HG02678 (cell line): ENCODE data around the gene KNDC1.

Experiments used
- ATAC-seq: cut with Tn5 transposase; IDR thresholded peaks from one replicate; pipeline ENCODE4 v1.9.1; 2021; ENCODE audit warnings: mild to moderate bottlenecking, moderate library complexity; ENCODE audit not compliant: unreplicated experiment

KNDC1 gene

DNA sequence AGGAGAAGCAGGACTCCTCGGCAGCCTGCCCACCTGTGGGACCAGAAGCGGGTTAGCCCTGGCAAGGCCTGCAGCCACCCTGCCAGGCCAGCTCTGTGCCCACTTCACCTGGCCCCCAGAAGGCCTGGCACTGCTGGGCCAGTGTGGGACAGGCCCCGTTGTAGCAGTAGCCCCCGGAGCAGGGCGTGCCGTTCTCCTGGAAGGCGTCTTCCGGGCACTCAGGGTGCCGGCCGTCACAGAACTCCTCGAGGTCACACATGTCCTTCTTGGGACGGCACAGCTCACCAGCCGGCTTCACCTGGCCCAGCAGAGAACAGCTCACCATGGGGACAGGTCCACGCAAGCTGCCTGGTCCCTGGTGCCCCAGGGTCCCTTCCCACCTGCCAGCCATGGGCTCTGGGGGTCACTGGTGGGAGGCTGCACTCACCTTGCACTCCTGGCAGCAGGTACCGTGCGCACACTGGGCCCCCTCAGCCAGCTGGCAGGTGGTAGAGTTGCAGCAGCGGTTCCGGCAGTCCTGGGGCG, 110.8 kb downstream of the KNDC1 start:
- ATAC-seq, result no peak

DNA sequence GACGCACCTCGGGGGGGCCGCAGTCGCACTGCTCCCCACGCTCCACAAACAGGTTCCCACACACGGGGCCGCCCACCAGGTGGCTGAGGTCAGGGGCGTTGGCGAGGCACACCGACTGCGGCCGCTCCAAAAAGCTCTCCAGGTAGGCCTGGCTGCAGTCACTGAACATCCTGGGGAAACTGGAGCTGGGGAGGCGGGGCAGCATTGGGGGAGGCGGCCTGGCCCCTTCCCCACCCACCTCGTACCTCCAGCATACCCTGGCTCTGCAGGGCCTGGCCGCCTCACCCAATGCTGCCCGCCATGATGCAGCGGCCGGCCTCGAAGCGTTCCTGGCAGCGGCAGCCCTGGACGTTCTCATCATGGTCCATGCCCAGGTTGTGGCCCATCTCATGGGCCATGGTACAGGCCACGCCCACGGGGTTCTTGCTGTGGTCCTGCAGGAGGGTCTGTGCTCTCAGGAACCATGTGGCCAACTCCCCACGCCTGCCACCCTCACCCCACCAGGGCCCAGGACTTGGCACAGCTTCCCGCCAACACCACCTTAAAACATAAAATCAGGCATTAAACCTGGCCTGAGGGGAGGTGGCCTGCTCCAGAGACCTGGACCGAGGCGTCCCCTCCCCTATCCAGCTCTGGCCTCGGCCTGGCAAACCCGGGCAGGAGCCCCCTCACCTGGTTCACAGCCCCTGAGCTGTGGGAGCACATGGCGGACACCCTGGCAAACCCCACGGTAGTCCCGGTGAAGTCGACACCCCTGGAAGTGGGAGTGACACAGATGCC, 111.7 kb downstream of the KNDC1 start:
- ATAC-seq, result no peak

DNA sequence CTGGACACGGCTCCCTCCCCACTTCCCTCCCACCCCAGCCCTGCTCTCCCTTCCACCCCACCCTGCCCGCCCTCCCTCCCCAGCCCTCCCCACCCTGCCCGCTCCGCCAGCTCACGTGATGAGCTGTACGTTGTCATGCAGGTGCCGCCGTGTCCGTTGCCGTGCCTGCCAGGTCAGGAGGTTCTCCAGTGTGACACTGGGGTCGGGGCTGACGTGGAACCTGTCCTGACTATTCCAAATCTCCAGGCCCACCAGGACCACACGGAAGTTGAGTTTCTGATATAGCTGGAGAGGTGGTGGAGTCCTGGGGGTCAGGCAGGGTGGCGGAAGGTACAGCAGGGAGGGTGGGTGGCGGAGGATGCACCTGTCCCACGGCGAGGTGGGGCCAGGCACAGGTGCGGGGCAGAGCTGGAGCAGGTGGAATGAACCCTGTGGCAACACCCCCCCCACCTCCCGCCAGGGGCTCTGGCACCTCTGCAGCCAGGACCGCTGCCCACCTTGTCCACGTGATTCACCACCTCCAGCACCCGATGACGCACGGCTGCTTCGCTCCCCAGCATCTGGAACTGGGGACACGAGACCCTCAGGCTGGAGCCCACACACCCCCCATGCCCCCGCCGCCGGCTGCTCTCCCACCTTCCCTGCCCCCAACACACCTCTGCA, 112.4 kb downstream of the KNDC1 start:
- no peak for ATAC-seq

GRCh38 chr10:133272964-133273420, 113.0 kb downstream of the KNDC1 start:
- no peak for ATAC-seq

GRCh38 chr10:133273534-133274143, 113.6 kb downstream of the KNDC1 start:
- ATAC-seq, result no peak

- peak; percentile 51 for ATAC-seq
Observed at GRCh38 chr10:133274751-133275683, 115.0 kb downstream of the KNDC1 start.

DNA sequence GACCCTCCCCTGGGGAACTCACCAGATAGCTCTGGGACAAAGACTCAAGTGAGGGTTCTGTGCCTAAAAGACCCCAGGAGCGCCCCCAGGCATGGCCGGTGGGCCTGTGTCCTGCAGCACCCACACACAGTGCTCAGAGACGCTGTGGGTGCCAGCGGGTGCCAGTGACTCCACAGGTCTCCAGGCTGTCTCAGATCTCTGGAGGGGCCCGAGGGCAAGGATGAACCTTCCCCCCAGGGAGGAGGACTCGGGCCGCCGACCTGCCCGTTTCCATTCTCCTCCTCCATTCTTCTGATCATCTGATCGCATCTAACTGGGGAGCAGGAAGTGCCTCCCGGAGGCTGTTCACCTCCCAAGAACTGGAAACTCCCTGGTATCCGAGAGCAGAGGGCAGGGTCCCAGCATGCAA, 115.7 kb downstream of the KNDC1 start:
- peak; percentile 35 for ATAC-seq
